CD8-positive, alpha-beta memory T cell (primary cell): ENCODE results near the gene ITFG1. TPM values are rescaled to one million over a fixed set of nuclear protein-coding genes. Genes with fewer than 3 reads are reported as not detected.
"Not testable (repeated sequence)": the region's sequence is repeated elsewhere in the genome, so short reads cannot be mapped to it uniquely, and the experiment has no call there.

Experiments used
- CTCF ChIA-PET: fragments of 350-600 bp; sonication (Branson Sonifier 250); formaldehyde crosslinking; loops from one replicate; lab custom pipeline; 2021; ENCODE audit warnings: antibody characterized with exemption; lab: Charles Lee
- POLR2A ChIA-PET: fragments of 350-600 bp; sonication (Branson Sonifier 250); formaldehyde crosslinking; loops from one replicate; lab custom pipeline; 2021; ENCODE audit warnings: antibody characterized with exemption; lab: Charles Lee
- DNase-seq, 5 donors: peaks; one replicate each; pipeline versions ENCODE4 v3.0.0 to v3.0.0-alpha.2; 2020 to 2022; ENCODE audit warnings: mixed read lengths in 1 of 5
- H3K27ac ChIP-seq: one replicate; pipeline ENCODE4 v1.7.0; 2013; ENCODE audit warnings: low read depth, mild to moderate bottlenecking, low read length, moderate library complexity
- H3K27me3 ChIP-seq: 2 replicates; pipeline ENCODE4 v1.7.0; 2013; ENCODE audit warnings: low read length, mild to moderate bottlenecking; ENCODE audit not compliant: insufficient read depth, poor library complexity, severe bottlenecking
- H3K36me3 ChIP-seq: 2 replicates; pipeline ENCODE4 v1.7.0; 2013; ENCODE audit warnings: mild to moderate bottlenecking, low read length, moderate library complexity; ENCODE audit not compliant: insufficient read depth
- H3K4me1 ChIP-seq: 2 replicates; pipeline ENCODE4 v1.7.0; 2013; ENCODE audit warnings: mild to moderate bottlenecking, low read length, moderate library complexity; ENCODE audit not compliant: insufficient read depth
- H3K4me3 ChIP-seq: 2 replicates; pipeline ENCODE4 v1.7.0; 2013; ENCODE audit warnings: mild to moderate bottlenecking, low read length
- H3K9me3 ChIP-seq: 2 replicates; pipeline ENCODE4 v1.7.0; 2013; ENCODE audit warnings: mild to moderate bottlenecking, low read length
- H3K27ac Mint-ChIP-seq, 8 donors: one replicate each; pipeline ENCODE4 v1.8.0; 2020 to 2021; ENCODE audit warnings: mixed read lengths in 8 of 8, mild to moderate bottlenecking in 6 of 8, inconsistent platforms in 3 of 8, moderate library complexity in 3 of 8
- H3K27me3 Mint-ChIP-seq, 2 donors: one replicate each; pipeline ENCODE4 v1.8.0; 2020 to 2021; ENCODE audit warnings: mixed read lengths in 2 of 2, mild to moderate bottlenecking in 1 of 2, moderate library complexity in 1 of 2
- H3K36me3 Mint-ChIP-seq, 3 donors: one replicate each; pipeline ENCODE4 v1.8.0; 2020 to 2021; ENCODE audit warnings: mixed read lengths in 3 of 3, inconsistent platforms in 1 of 3, mild to moderate bottlenecking in 1 of 3
- H3K4me1 Mint-ChIP-seq, 3 donors: one replicate each; pipeline ENCODE4 v1.8.0; 2020 to 2021; ENCODE audit warnings: mixed read lengths in 3 of 3, inconsistent platforms in 1 of 3, mild to moderate bottlenecking in 1 of 3
- H3K4me3 Mint-ChIP-seq, 7 donors: one replicate each; pipeline ENCODE4 v1.8.0; 2020 to 2021; ENCODE audit warnings: mixed read lengths in 7 of 7, mild to moderate bottlenecking in 6 of 7, moderate library complexity in 4 of 7, inconsistent platforms in 2 of 7
- H3K9me3 Mint-ChIP-seq, 5 donors: one replicate each; pipeline ENCODE4 v1.8.0; 2020 to 2022; ENCODE audit warnings: mixed read lengths in 5 of 5, mild to moderate bottlenecking in 3 of 5, moderate library complexity in 2 of 5, inconsistent platforms in 1 of 5
- polyA plus RNA-seq: library from polyadenylated mRNA; unstranded; fragments of 300-500 nt; fragmentation: Illumina TruSeq; gene quantifications from one replicate; pipeline ENCODE4 v1.2.3, GENCODE V29; 2021
- total RNA-seq, 2 experiments: library from RNA; stranded (reverse); gene quantifications; one replicate each; pipeline ENCODE4 v1.2.3, GENCODE V29; 2021

Gene ITFG1
- total and polyA plus RNA-seq, 3 experiments from 2014 or later: 24.5 to 26.8 (median 24.9) TPM

- ChIA-PET POLR2A (no interaction called here), CTCF (no interaction called here)
- H3K4me1 Mint-ChIP-seq: no peaks in the 10 kb centered on the region
- Histone ChIP-seq H3K27ac (no peak overlapping the region), H3K4me3 (no peak overlapping the region), H3K9me3 (no peaks in the 10 kb centered on the region), H3K36me3 (peaks cover 4% of the 10 kb centered on the region), H3K27me3 (no peaks in the 10 kb centered on the region), H3K4me1 (no peaks in the 10 kb centered on the region)
- H3K27me3 Mint-ChIP-seq: no peaks in the 10 kb centered on the region
- H3K36me3 Mint-ChIP-seq: peaks cover 20 to 46% (median 24%) of the 10 kb centered on the region in 3 donors
- H3K27ac Mint-ChIP-seq: no peak overlapping the region
- H3K4me3 Mint-ChIP-seq: no peak overlapping the region
- DNase-seq: no peak
- H3K9me3 Mint-ChIP-seq: peaks cover 0 to 7% (median 0%) of the 10 kb centered on the region in 5 donors
Measured at GRCh38 chr16:47371271-47372014, 89.4 kb downstream of the ITFG1 start.

- DNase-seq: no peak
- Mint-ChIP-seq H3K9me3 (peaks cover 0 to 7% (median 0%) of the 10 kb centered on the region in 5 donors), H3K36me3 (peaks cover 23 to 52% (median 24%) of the 10 kb centered on the region in 3 donors), H3K27me3 (no peaks in the 10 kb centered on the region), H3K27ac (no peak overlapping the region), H3K4me1 (no peaks in the 10 kb centered on the region), H3K4me3 (no peak overlapping the region)
- Histone ChIP-seq H3K27ac (no peak overlapping the region), H3K27me3 (no peaks in the 10 kb centered on the region), H3K9me3 (no peaks in the 10 kb centered on the region), H3K4me3 (no peak overlapping the region), H3K4me1 (no peaks in the 10 kb centered on the region), H3K36me3 (peaks cover 3% of the 10 kb centered on the region)
- ChIA-PET CTCF (no interaction called here), POLR2A (no interaction called here)
Measured at GRCh38 chr16:47370536-47370935, 90.3 kb downstream of the ITFG1 start.

GRCh38 chr16:47366228-47366627 lies 94.6 kb downstream of the ITFG1 start:
- Mint-ChIP-seq H3K4me3 (no peak overlapping the region), H3K27me3 (no peaks in the 10 kb centered on the region), H3K9me3 (peaks cover 0 to 7% (median 0%) of the 10 kb centered on the region in 5 donors), H3K4me1 (peaks cover 0 to 2% (median 0%) of the 10 kb centered on the region in 3 donors), H3K36me3 (peaks cover 7 to 39% (median 20%) of the 10 kb centered on the region in 3 donors), H3K27ac (no peak overlapping the region)
- ChIA-PET POLR2A (no interaction called here), CTCF (no interaction called here)
- DNase-seq: no peak
- no peaks in the 10 kb centered on the region for H3K27me3 ChIP-seq
- no peaks in the 10 kb centered on the region for H3K9me3 ChIP-seq
- no peaks in the 10 kb centered on the region for H3K4me1 ChIP-seq
- H3K4me3 ChIP-seq: no peak overlapping the region
- no peaks in the 10 kb centered on the region for H3K36me3 ChIP-seq
- H3K27ac ChIP-seq: no peak overlapping the region

GRCh38 chr16:47363761-47364160 lies 97.1 kb downstream of the ITFG1 start:
- Histone ChIP-seq H3K4me1 (no peaks in the 10 kb centered on the region), H3K27me3 (no peaks in the 10 kb centered on the region), H3K4me3 (no peak overlapping the region), H3K9me3 (no peaks in the 10 kb centered on the region), H3K36me3 (no peaks in the 10 kb centered on the region), H3K27ac (no peak overlapping the region)
- H3K4me1 Mint-ChIP-seq: peaks cover 0 to 2% (median 0%) of the 10 kb centered on the region in 3 donors
- no peak for DNase-seq
- no peaks in the 10 kb centered on the region for H3K9me3 Mint-ChIP-seq
- H3K27me3 Mint-ChIP-seq: no peaks in the 10 kb centered on the region
- CTCF ChIA-PET: interaction anchor here (0.8 kb wide), 1 partner anchor 8 kb away, joined by 3 read pairs; no protein-coding TSS in a partner anchor
- POLR2A ChIA-PET: no interaction called here
- peaks cover 12 to 31% (median 16%) of the 10 kb centered on the region in 3 donors for H3K36me3 Mint-ChIP-seq
- H3K4me3 Mint-ChIP-seq: no peak overlapping the region
- no peak overlapping the region for H3K27ac Mint-ChIP-seq

DNA sequence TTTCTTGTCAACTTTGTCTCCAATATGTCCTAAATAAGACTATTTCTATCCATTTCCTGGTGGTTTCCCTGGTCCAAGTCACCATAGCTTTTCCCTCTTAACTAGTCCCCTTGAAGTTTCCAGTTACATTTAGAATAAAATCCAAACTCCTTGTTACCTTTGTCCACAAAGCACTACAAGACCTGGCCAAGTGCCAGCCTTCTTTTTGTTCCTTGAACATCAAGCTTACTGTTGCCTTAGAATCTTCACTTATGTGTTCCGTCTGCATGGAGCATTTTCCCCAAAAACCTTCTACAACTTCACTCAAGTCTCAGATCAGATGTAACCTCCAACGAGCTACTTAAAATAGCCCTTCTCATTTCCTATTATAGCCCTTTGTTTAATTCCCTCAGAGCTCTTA lies 101.4 kb downstream of the ITFG1 start:
- H3K4me3 ChIP-seq: no peak overlapping the region
- H3K27me3 Mint-ChIP-seq: no peaks in the 10 kb centered on the region
- no peaks in the 10 kb centered on the region for H3K36me3 ChIP-seq
- no peak overlapping the region for H3K4me3 Mint-ChIP-seq
- peaks cover 0 to 7% (median 0%) of the 10 kb centered on the region in 5 donors for H3K9me3 Mint-ChIP-seq
- H3K36me3 Mint-ChIP-seq: peaks cover 16 to 32% (median 25%) of the 10 kb centered on the region in 3 donors
- no peaks in the 10 kb centered on the region for H3K9me3 ChIP-seq
- ChIA-PET CTCF (no interaction called here), POLR2A (no interaction called here)
- no peaks in the 10 kb centered on the region for H3K4me1 ChIP-seq
- H3K27ac Mint-ChIP-seq: peak overlapping the region in 1 of 8 donors; percentile 39
- H3K27me3 ChIP-seq: no peaks in the 10 kb centered on the region
- no peak overlapping the region for H3K27ac ChIP-seq
- no peak for DNase-seq
- H3K4me1 Mint-ChIP-seq: peaks cover 0 to 2% (median 0%) of the 10 kb centered on the region in 3 donors

DNA sequence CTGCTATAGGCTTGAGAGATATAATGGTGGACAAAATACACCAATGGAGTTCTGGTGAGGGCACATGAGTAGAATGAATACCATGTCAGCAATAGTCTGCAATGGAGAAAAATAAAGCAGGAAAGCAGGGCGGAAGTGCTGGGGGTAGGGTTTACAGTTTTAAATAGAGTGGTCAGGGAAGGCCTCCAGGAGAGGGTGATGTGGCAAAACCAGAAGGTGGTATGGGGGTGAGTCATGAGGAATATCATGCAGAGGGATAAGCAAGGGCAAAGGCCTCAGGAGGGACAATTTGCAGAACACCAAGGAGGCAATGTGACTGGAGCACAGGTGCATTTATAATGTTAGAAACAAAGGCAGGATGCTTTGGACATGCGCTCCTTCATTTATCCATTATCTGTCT lies 102.0 kb downstream of the ITFG1 start:
- Histone ChIP-seq H3K9me3 (no peaks in the 10 kb centered on the region), H3K27me3 (no peaks in the 10 kb centered on the region), H3K4me3 (no peak overlapping the region), H3K4me1 (no peaks in the 10 kb centered on the region), H3K36me3 (no peaks in the 10 kb centered on the region), H3K27ac (no peak overlapping the region)
- ChIA-PET CTCF (no interaction called here), POLR2A (no interaction called here)
- Mint-ChIP-seq H3K9me3 (peaks cover 0 to 14% (median 4%) of the 10 kb centered on the region in 5 donors), H3K4me3 (no peak overlapping the region), H3K27ac (peak overlapping the region in 1 of 8 donors; percentile 33), H3K36me3 (peaks cover 19 to 38% (median 30%) of the 10 kb centered on the region in 3 donors), H3K27me3 (no peaks in the 10 kb centered on the region), H3K4me1 (peaks cover 0 to 2% (median 0%) of the 10 kb centered on the region in 3 donors)
- no peak for DNase-seq

DNA sequence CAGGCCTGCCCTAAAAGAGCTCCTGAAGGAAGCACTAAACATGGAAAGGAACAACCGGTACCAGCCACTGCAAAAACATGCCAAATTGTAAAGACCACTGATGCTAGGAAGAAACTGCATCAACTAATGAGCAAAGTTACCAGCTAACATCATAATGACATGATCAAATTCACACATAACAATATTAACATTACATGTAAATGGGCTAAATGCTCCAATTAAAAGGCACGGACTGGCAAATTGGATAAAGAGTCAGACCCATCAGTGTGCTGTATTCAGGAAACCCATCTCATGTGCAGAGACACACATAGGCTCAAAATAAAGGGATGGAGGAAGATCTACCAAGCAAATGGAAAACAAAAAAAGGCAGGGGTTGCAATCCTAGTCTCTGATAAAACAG lies 111.8 kb downstream of the ITFG1 start:
- DNase-seq, POLR2A ChIA-PET, H3K4me1 ChIP-seq, H3K27ac Mint-ChIP-seq, H3K27me3 ChIP-seq, H3K9me3 ChIP-seq, CTCF ChIA-PET, H3K4me3 Mint-ChIP-seq, H3K4me3 ChIP-seq, H3K27me3 Mint-ChIP-seq, H3K27ac ChIP-seq, H3K36me3 ChIP-seq: not testable (repeated sequence)
- Mint-ChIP-seq H3K4me1 (peaks cover 6 to 11% (median 7%) of the 10 kb centered on the region in 3 donors), H3K36me3 (peaks cover 36 to 88% (median 65%) of the 10 kb centered on the region in 3 donors), H3K9me3 (peaks cover 20 to 60% (median 46%) of the 10 kb centered on the region in 5 donors)

GRCh38 chr16:47347021-47347696 lies 113.7 kb downstream of the ITFG1 start:
- Mint-ChIP-seq H3K9me3 (peaks cover 12 to 49% (median 37%) of the 10 kb centered on the region in 5 donors), H3K4me3 (peak overlapping the region in 1 of 7 donors; percentile 45), H3K27ac (peak overlapping the region in 1 of 8 donors; percentile 39), H3K4me1 (peaks cover 7 to 14% (median 9%) of the 10 kb centered on the region in 3 donors), H3K36me3 (peaks cover 35 to 81% (median 58%) of the 10 kb centered on the region in 3 donors)
- H3K36me3 ChIP-seq, H3K27me3 ChIP-seq, H3K27ac ChIP-seq, POLR2A ChIA-PET, DNase-seq, H3K4me1 ChIP-seq, H3K4me3 ChIP-seq, H3K27me3 Mint-ChIP-seq, CTCF ChIA-PET, H3K9me3 ChIP-seq: not testable (repeated sequence)
